ENCODE results near the gene SNAI1.

- TF ChIP-seq, protein P1, sequence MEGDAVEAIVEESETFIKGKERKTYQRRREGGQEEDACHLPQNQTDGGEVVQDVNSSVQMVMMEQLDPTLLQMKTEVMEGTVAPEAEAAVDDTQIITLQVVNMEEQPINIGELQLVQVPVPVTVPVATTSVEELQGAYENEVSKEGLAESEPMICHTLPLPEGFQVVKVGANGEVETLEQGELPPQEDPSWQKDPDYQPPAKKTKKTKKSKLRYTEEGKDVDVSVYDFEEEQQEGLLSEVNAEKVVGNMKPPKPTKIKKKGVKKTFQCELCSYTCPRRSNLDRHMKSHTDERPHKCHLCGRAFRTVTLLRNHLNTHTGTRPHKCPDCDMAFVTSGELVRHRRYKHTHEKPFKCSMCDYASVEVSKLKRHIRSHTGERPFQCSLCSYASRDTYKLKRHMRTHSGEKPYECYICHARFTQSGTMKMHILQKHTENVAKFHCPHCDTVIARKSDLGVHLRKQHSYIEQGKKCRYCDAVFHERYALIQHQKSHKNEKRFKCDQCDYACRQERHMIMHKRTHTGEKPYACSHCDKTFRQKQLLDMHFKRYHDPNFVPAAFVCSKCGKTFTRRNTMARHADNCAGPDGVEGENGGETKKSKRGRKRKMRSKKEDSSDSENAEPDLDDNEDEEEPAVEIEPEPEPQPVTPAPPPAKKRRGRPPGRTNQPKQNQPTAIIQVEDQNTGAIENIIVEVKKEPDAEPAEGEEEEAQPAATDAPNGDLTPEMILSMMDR (conservative IDR thresholded peaks at IDR 0.05): no peak
- no peak for TF ChIP-seq EZH2 (IDR thresholded peaks at IDR 0.05; ENCODE audit: low read depth)
Measured at GRCh38 chr20:49990271-49990720, 7.5 kb downstream of the SNAI1 start.
